HepG2 (cell line): ENCODE data around the gene TGFB2. TPM values are rescaled to one million over a fixed set of nuclear protein-coding genes. Genes with fewer than 3 reads are reported as not detected.

ENCODE experiments used
- ATRX ChIP-seq: sonication (generic); formaldehyde crosslinking; IDR thresholded peaks from 2 replicates; pipeline ENCODE4 v1.4.0; 2020; ENCODE audit warnings: missing genetic modification reagents, borderline replicate concordance
- ESRRA ChIP-seq: sonication (generic); formaldehyde crosslinking; IDR thresholded peaks from 2 replicates; pipeline ENCODE4 v1.5.1; 2020; ENCODE audit warnings: mild to moderate bottlenecking, low read depth, missing genetic modification reagents
- EZH2 ChIP-seq: conservative IDR thresholded peaks from 2 replicates; pipeline ENCODE4 v1.6.1; 2012; ENCODE audit warnings: mild to moderate bottlenecking, low read depth, low read length, moderate library complexity
- FOXK1 ChIP-seq: sonication (generic); formaldehyde crosslinking; IDR thresholded peaks from 2 replicates; pipeline ENCODE4 v1.4.0; 2020; ENCODE audit warnings: low read depth, missing genetic modification reagents, borderline replicate concordance
- MIXL1 ChIP-seq: IDR thresholded peaks from 2 replicates; pipeline ENCODE4 v1.6.1; 2016
- NCOR1 ChIP-seq: fragments of 200-600 bp; sonication (generic); IDR thresholded peaks from 2 replicates; pipeline ENCODE4 v1.7.0; 2017; ENCODE audit warnings: antibody characterized with exemption, low read length, borderline replicate concordance
- NR2F6 ChIP-seq, 2 experiments: IDR thresholded peaks; 2 replicates each; pipeline ENCODE4 v1.6.1; 2016; ENCODE audit warnings: antibody characterized with exemption in 1 of 2, mild to moderate bottlenecking in 1 of 2
- RARG ChIP-seq: sonication (generic); formaldehyde crosslinking; IDR thresholded peaks from 2 replicates; pipeline ENCODE4 v1.4.0; 2020; ENCODE audit warnings: low read depth, mild to moderate bottlenecking, missing genetic modification reagents
- SIN3A ChIP-seq: IDR thresholded peaks from 2 replicates; pipeline ENCODE4 v1.6.1; 2011; ENCODE audit warnings: low read depth, mild to moderate bottlenecking, control low read depth, low read length, borderline replicate concordance
- TGIF2 ChIP-seq: IDR thresholded peaks from 2 replicates; pipeline ENCODE4 v1.6.1; 2016; ENCODE audit warnings: control low read depth, missing compliant biosample characterization
- ZNF264 ChIP-seq: sonication (generic); formaldehyde crosslinking; IDR thresholded peaks from 2 replicates; pipeline ENCODE4 v1.4.0; 2020; ENCODE audit warnings: missing genetic modification reagents
- ZNF354B ChIP-seq: sonication (generic); formaldehyde crosslinking; IDR thresholded peaks from 2 replicates; pipeline ENCODE4 v1.8.0; 2022; ENCODE audit warnings: mild to moderate bottlenecking, missing genetic modification reagents
- ZNF367 ChIP-seq: sonication (generic); formaldehyde crosslinking; IDR thresholded peaks from 2 replicates; pipeline ENCODE4 v1.4.0; 2020; ENCODE audit warnings: missing genetic modification reagents, borderline replicate concordance
- ZNF501 ChIP-seq: sonication (generic); formaldehyde crosslinking; IDR thresholded peaks from 2 replicates; pipeline ENCODE4 v1.5.1; 2020; ENCODE audit warnings: mild to moderate bottlenecking, moderate library complexity, missing genetic modification reagents
- ZNF572 ChIP-seq: sonication (generic); formaldehyde crosslinking; IDR thresholded peaks from 2 replicates; pipeline ENCODE4 v1.5.1; 2020; ENCODE audit warnings: mild to moderate bottlenecking, missing genetic modification reagents
- ZNF780A ChIP-seq: sonication (generic); formaldehyde crosslinking; IDR thresholded peaks from 2 replicates; pipeline ENCODE4 v1.8.0; 2022; ENCODE audit warnings: mild to moderate bottlenecking, missing genetic modification reagents, moderate library complexity
- ZNF790 ChIP-seq: sonication (generic); formaldehyde crosslinking; IDR thresholded peaks from 2 replicates; pipeline ENCODE4 v1.8.0; 2022; ENCODE audit warnings: missing genetic modification reagents, mild to moderate bottlenecking, borderline replicate concordance
- polyA plus RNA-seq, 8 experiments: library from polyadenylated mRNA; depleted of rRNA in 3 of 8; stranded (reverse) in 7 of 8; unstranded in 1 of 8; fragments of >200 nt; fragmentation: Illumina TruSeq in 4 of 8; extraction: Trizol in 4 of 8; gene quantifications; 2 replicates each; pipeline versions ENCODE4 v1.2.1 to v1.2.3, GENCODE V29; 2011 to 2016; ENCODE audit warnings: low read depth in 4 of 8, missing spikeins in 1 of 8, mixed read lengths in 1 of 8; ENCODE audit not compliant: insufficient read depth in 1 of 8
- total RNA-seq, 5 experiments: library from RNA; depleted of rRNA; stranded (reverse); fragments of >200 nt; fragmentation: Illumina TruSeq; extraction: Trizol; gene quantifications; 2 replicates each; pipeline ENCODE4 v1.2.3, GENCODE V29; 2016; ENCODE audit warnings: low read depth in 1 of 5
- TF ChIP-seq, protein P1 (sequence below): sonication (generic); formaldehyde crosslinking; conservative IDR thresholded peaks from 2 replicates; pipeline ENCODE4 v1.4.0; 2020; ENCODE audit warnings: missing genetic modification reagents
- TF ChIP-seq, protein P2 (sequence below): sonication (generic); formaldehyde crosslinking; IDR thresholded peaks from 2 replicates; pipeline ENCODE4 v1.8.1; 2023; ENCODE audit warnings: mild to moderate bottlenecking, missing genetic modification reagents, borderline replicate concordance
- TF ChIP-seq, protein P3 (sequence below): sonication (generic); formaldehyde crosslinking; IDR thresholded peaks from 2 replicates; pipeline ENCODE4 v1.9.0; 2021; ENCODE audit warnings: missing genetic modification reagents, mild to moderate bottlenecking, borderline replicate concordance
- TF ChIP-seq, protein P4 (sequence below): sonication (generic); formaldehyde crosslinking; conservative IDR thresholded peaks from 2 replicates; pipeline ENCODE4 v1.4.0; 2020; ENCODE audit warnings: mild to moderate bottlenecking, missing genetic modification reagents, moderate library complexity

The TGFB2 gene
- total and polyA plus RNA-seq, 2 of the 13 experiments (the other 11 are each of a cell fraction or from before 2014, with no cell fraction given): 0.07 TPM; not detected in 1

DNA sequence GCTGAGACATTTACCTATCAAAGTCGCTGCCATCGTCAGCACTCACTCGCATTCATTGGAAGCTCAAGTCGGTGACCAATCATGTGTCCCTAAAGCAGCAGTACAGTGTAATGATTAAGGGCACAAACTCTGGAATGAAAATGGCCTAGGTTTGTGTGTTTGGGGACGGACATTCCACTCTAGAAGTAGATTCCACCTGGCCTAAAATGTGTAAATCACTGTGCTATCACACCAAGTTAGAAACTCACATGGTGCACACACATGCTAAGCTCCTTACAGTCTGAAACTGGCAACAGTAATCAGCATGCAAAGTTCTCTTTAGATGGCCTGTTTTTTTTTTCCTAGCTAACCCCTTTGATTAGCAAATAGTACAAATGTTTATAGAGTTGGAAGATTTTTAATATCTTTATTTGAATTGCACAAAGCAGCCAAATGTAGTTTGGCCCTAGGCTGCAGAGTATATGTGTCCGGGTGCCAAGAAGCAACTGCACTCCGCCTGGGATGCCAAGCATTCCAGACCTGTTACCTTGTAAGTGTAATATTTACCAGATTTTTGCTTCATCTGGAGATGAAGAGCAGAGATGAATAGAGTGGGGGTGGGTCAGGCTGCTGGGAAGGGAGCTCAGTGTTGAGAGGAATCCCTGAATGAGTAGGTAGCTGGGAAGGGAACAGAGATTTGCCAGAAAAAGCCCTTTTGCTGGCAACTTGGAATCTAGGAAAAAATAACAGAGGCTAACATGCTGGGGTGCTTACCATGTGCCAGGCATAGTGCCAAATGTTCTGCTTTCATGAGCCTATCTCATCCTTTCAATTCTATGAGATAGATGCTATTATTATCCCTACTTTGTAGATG, 35.2 kb downstream of the TGFB2 start (continued):
- TF ChIP-seq NCOR1 (no peak), ZNF354B (CRISPR knock-in tag) (no peak), RARG (CRISPR knock-in tag) (no peak), EZH2 (no peak), ATRX (CRISPR knock-in tag) (no peak), ZNF264 (CRISPR knock-in tag) (no peak), SIN3A (no peak), FOXK1 (CRISPR knock-in tag) (no peak), ZNF367 (CRISPR knock-in tag) (no peak), TGIF2 (CRISPR knock-in tag) (no peak), ZNF780A (CRISPR knock-in tag) (no peak), NR2F6 (IDR thresholded peaks at IDR 0.05) (no peak), NR2F6 (CRISPR knock-in tag; IDR thresholded peaks at IDR 0.05) (0 out of 2 replicates have a peak, but pooled peaks have one; percentile 12), ZNF572 (CRISPR knock-in tag) (no peak), MIXL1 (no peak), ZNF501 (no peak), ESRRA (CRISPR knock-in tag) (no peak), ZNF790 (CRISPR knock-in tag) (no peak)
- TF ChIP-seq, protein P1, sequence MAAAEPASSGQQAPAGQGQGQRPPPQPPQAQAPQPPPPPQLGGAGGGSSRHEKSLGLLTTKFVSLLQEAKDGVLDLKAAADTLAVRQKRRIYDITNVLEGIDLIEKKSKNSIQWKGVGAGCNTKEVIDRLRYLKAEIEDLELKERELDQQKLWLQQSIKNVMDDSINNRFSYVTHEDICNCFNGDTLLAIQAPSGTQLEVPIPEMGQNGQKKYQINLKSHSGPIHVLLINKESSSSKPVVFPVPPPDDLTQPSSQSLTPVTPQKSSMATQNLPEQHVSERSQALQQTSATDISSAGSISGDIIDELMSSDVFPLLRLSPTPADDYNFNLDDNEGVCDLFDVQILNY: no peak
- TF ChIP-seq, protein P2, sequence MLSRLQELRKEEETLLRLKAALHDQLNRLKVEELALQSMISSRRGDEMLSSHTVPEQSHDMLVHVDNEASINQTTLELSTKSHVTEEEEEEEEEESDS (CRISPR knock-in tag): no peak
- TF ChIP-seq, protein P3, sequence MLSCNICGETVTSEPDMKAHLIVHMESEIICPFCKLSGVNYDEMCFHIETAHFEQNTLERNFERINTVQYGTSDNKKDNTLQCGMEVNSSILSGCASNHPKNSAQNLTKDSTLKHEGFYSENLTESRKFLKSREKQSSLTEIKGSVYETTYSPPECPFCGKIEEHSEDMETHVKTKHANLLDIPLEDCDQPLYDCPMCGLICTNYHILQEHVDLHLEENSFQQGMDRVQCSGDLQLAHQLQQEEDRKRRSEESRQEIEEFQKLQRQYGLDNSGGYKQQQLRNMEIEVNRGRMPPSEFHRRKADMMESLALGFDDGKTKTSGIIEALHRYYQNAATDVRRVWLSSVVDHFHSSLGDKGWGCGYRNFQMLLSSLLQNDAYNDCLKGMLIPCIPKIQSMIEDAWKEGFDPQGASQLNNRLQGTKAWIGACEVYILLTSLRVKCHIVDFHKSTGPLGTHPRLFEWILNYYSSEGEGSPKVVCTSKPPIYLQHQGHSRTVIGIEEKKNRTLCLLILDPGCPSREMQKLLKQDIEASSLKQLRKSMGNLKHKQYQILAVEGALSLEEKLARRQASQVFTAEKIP (CRISPR knock-in tag): no peak
- TF ChIP-seq, protein P4, sequence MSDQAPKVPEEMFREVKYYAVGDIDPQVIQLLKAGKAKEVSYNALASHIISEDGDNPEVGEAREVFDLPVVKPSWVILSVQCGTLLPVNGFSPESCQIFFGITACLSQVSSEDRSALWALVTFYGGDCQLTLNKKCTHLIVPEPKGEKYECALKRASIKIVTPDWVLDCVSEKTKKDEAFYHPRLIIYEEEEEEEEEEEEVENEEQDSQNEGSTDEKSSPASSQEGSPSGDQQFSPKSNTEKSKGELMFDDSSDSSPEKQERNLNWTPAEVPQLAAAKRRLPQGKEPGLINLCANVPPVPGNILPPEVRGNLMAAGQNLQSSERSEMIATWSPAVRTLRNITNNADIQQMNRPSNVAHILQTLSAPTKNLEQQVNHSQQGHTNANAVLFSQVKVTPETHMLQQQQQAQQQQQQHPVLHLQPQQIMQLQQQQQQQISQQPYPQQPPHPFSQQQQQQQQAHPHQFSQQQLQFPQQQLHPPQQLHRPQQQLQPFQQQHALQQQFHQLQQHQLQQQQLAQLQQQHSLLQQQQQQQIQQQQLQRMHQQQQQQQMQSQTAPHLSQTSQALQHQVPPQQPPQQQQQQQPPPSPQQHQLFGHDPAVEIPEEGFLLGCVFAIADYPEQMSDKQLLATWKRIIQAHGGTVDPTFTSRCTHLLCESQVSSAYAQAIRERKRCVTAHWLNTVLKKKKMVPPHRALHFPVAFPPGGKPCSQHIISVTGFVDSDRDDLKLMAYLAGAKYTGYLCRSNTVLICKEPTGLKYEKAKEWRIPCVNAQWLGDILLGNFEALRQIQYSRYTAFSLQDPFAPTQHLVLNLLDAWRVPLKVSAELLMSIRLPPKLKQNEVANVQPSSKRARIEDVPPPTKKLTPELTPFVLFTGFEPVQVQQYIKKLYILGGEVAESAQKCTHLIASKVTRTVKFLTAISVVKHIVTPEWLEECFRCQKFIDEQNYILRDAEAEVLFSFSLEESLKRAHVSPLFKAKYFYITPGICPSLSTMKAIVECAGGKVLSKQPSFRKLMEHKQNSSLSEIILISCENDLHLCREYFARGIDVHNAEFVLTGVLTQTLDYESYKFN (CRISPR knock-in tag): peak; percentile 42; the same call in 1 of the 2 replicates
